Calu3 (cell line): ENCODE results near the gene ITGAV. TPM values are rescaled to one million over a fixed set of nuclear protein-coding genes. Genes with fewer than 3 reads are reported as not detected.

ENCODE experiments used
- BruUV-seq: library from RNA; stranded (reverse); fragments of 400-500 nt; replicated peaks from 2 replicates; lab custom pipeline; 2021; lab: Mats Ljungman, UMichigan
- CTCF ChIA-PET: fragments of 300-600 bp; sonication (Branson Sonifier 250); formaldehyde crosslinking; loops from one replicate; lab custom pipeline; 2022; ENCODE audit warnings: antibody characterized with exemption; lab: Charles Lee
- DNase-seq: peaks from one replicate; pipeline ENCODE4 v3.0.0; 2022
- H3K27ac Mint-ChIP-seq: one replicate; pipeline ENCODE4 v1.8.0; 2022; ENCODE audit warnings: mixed read lengths; ENCODE audit not compliant: unreplicated experiment
- H3K27me3 Mint-ChIP-seq: one replicate; pipeline ENCODE4 v1.8.0; 2022; ENCODE audit warnings: mixed read lengths; ENCODE audit not compliant: unreplicated experiment
- H3K36me3 Mint-ChIP-seq: one replicate; pipeline ENCODE4 v1.8.0; 2022; ENCODE audit warnings: mild to moderate bottlenecking, moderate library complexity, mixed read lengths; ENCODE audit not compliant: insufficient read depth, unreplicated experiment
- H3K4me1 Mint-ChIP-seq: one replicate; pipeline ENCODE4 v1.8.0; 2022; ENCODE audit warnings: mild to moderate bottlenecking, low read depth, mixed read lengths; ENCODE audit not compliant: unreplicated experiment
- H3K4me3 Mint-ChIP-seq: one replicate; pipeline ENCODE4 v1.8.0; 2022; ENCODE audit warnings: mild to moderate bottlenecking, low read depth, moderate library complexity, mixed read lengths; ENCODE audit not compliant: unreplicated experiment
- H3K9me3 Mint-ChIP-seq: one replicate; pipeline ENCODE4 v1.8.0; 2022; ENCODE audit warnings: low read depth, mixed read lengths; ENCODE audit not compliant: unreplicated experiment
- intact Hi-C: fragments of 100-400 bp; cut with micrococcal nuclease; formaldehyde crosslinking; loops from one replicate; pipeline ENCODE4 v1.10.0; 2022; ENCODE audit not compliant: unreplicated experiment
- total RNA-seq: library from RNA; stranded (reverse); gene quantifications from 2 replicates; pipeline ENCODE4 v1.2.3, GENCODE V29; 2022
- TF ChIP-seq, protein P1 (sequence below): fragments of 200-600 bp; IDR thresholded peaks from one replicate; pipeline ENCODE4 v1.8.0; 2022; ENCODE audit warnings: antibody characterized with exemption; ENCODE audit not compliant: unreplicated experiment

ITGAV gene
- total RNA-seq, 1 experiment from 2014 or later = 146 TPM

DNA sequence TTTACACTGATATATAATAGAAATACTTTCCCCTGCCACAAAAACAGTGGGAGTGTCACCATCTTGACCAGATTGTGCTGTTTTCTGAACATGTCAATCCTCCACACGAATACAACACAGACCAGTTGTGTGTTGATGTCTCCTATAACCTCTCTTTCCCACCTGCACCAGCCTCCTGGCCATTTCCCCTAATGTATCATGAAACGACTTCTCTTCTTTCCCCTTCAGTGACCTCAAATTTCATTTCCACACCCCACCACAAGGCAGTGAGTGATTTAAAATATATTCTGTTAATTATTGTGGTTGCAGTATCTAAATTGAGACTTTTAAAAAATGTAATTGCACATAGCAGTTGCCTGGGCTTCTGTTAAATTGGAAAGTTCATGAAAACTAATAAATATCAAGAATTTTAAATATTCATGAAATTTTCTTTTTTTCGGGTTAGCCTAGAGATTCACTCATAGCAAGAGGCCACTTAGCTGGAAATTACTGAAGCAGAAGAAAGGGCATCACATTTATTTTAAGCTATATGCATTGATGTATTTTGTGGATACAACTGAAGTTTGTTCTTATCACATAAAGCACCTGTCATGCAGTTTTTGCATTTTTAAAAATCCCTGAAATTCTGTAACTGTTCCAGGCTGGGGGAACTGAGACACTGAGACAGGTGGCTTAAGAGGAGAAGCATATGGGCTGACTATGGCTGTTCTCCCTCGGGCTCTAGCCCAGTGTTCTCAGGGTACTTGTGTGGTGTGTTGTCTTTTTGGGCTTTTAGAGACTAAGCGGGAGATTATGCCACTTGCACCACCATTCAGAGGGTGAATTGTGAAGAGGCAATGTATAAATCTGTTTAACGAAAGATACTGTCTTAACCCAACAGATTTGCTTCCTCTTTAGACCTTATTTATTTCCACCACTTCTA is 119.9 kb downstream of the ITGAV start:
- Mint-ChIP-seq H3K27ac (no peak overlapping the region), H3K9me3 (no peaks in the 10 kb centered on the region), H3K27me3 (no peaks in the 10 kb centered on the region), H3K4me1 (no peaks in the 10 kb centered on the region), H3K36me3 (no peaks in the 10 kb centered on the region), H3K4me3 (no peak overlapping the region)
- intact Hi-C loops = no loop called here
- CTCF ChIA-PET = no interaction called here
- no peak for DNase-seq
- no TSS peak for BruUV-seq
- TF ChIP-seq, protein P1, sequence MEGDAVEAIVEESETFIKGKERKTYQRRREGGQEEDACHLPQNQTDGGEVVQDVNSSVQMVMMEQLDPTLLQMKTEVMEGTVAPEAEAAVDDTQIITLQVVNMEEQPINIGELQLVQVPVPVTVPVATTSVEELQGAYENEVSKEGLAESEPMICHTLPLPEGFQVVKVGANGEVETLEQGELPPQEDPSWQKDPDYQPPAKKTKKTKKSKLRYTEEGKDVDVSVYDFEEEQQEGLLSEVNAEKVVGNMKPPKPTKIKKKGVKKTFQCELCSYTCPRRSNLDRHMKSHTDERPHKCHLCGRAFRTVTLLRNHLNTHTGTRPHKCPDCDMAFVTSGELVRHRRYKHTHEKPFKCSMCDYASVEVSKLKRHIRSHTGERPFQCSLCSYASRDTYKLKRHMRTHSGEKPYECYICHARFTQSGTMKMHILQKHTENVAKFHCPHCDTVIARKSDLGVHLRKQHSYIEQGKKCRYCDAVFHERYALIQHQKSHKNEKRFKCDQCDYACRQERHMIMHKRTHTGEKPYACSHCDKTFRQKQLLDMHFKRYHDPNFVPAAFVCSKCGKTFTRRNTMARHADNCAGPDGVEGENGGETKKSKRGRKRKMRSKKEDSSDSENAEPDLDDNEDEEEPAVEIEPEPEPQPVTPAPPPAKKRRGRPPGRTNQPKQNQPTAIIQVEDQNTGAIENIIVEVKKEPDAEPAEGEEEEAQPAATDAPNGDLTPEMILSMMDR = no peak

DNA sequence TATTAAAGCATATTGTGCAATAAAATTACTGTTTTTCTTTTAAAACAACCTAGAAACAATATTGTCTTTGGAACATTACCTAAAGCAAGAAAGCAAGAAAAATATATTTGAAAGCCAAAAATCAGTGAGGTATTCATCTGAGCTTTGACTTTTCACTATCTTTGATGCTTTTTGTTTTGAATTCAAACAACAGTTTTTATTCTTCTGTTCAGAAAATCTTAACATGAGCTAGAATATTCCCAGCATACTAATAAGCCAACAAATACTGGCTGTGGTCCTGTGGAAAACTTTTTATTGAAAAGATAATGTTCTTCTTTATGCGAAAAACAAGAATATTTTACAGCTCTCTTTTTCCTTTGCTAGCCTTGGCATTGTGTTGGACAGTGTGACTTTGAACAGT is 123.8 kb downstream of the ITGAV start:
- DNase-seq = no peak
- Mint-ChIP-seq H3K9me3 (no peaks in the 10 kb centered on the region), H3K27ac (no peak overlapping the region), H3K4me1 (no peaks in the 10 kb centered on the region), H3K4me3 (no peak overlapping the region), H3K27me3 (no peaks in the 10 kb centered on the region), H3K36me3 (no peaks in the 10 kb centered on the region)
- BruUV-seq = no TSS peak
- intact Hi-C loops = no loop called here
- TF ChIP-seq, protein P1 = no peak
- CTCF ChIA-PET = interaction anchor here (0.5 kb wide), 1 partner anchor 62 kb away, joined by 3 read pairs; no protein-coding TSS in a partner anchor

DNA sequence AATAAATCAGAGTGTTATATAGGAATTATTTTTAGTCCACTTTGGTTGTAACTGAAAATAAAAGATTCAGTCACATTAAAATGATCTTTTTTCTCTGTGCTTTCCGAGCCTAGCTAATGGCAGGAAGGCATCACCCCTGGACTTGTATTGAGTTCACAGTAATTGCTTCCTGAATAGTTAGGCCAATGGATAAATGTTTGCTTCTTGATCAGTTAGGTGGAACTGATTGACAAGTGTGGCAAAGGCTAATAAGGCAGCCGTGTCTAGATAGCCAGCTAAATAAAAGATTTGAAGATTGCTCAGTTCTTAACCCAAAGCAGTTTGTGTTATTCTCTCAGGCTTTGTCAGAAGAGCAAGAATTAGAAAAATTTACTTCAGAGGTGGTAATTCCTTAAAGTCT is 124.8 kb downstream of the ITGAV start:
- H3K9me3 Mint-ChIP-seq = no peaks in the 10 kb centered on the region
- H3K27ac Mint-ChIP-seq = no peak overlapping the region
- H3K36me3 Mint-ChIP-seq = no peaks in the 10 kb centered on the region
- no peaks in the 10 kb centered on the region for H3K4me1 Mint-ChIP-seq
- no peak for DNase-seq
- no peak overlapping the region for H3K4me3 Mint-ChIP-seq
- intact Hi-C loops = no loop called here
- CTCF ChIA-PET = no interaction called here
- no peaks in the 10 kb centered on the region for H3K27me3 Mint-ChIP-seq
- BruUV-seq = no TSS peak
- TF ChIP-seq, protein P1 = no peak

DNA sequence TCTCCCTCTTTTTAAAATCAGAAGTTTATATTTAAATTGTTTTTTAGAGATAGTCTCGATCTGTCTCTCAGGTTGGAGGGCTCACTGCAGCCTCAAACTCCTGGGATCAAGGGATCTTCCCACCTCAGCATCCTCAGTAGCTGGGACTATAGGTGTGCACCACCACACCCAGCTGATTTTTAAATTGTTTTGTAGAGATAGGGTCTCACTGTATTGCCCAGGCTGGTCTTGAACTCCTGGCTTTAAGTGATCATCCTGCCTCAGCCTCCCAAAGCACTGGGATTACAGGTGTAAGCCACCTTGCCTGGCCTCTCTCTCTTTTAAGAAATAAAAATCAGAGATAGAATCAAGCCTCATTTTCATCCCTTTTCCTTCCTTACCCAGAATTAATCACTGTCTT is 126.1 kb downstream of the ITGAV start:
- no TSS peak for BruUV-seq
- intact Hi-C loops = no loop called here
- no peak for DNase-seq
- Mint-ChIP-seq H3K9me3 (no peaks in the 10 kb centered on the region), H3K4me3 (no peak overlapping the region), H3K4me1 (no peaks in the 10 kb centered on the region), H3K27ac (no peak overlapping the region), H3K27me3 (no peaks in the 10 kb centered on the region), H3K36me3 (no peaks in the 10 kb centered on the region)
- CTCF ChIA-PET = no interaction called here
- TF ChIP-seq, protein P1 = no peak
